ENCODE measurements around the gene NFASC.

NFASC gene

DNA sequence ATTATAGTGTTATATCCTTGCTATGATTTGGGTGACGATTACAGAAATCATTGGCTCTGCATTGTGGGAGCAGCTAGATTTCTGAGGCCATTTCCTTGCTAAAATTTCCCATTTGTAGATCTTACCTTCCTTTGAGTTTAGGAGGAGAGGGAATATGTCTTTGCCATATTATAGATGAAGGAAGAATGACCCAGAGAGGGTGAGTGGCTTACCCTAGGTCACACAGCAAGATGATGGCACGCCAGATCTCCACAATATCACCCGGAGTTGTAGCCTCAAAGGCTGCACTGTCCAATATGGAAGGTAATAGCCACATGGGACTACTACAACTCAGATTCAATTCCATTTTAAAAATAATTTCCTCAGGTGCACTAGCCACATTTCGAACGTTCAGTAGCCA is 182.6 kb downstream of the NFASC start:
- no peaks in the 10 kb centered on the region for H3K4me1 ChIP-seq (ENCODE audit: control insufficient read depth, insufficient read depth, low read length)
- H3K27me3 ChIP-seq (ENCODE audit: control insufficient read depth, insufficient read depth, low read length), result peaks cover 22% of the 10 kb centered on the region; the same call in 1 of the 2 replicates
- H3K27ac ChIP-seq (ENCODE audit: low read depth, low read length), result no peak overlapping the region
- H3K36me3 ChIP-seq (ENCODE audit: control insufficient read depth, insufficient read depth, low read length), result no peaks in the 10 kb centered on the region
- H3K4me3 ChIP-seq (ENCODE audit: low read depth, low read length), result no peak overlapping the region
- no peak overlapping the region for H3K9ac ChIP-seq (ENCODE audit: low read length)
- H3K9me3 ChIP-seq (ENCODE audit: control insufficient read depth, insufficient read depth, low read depth, low read length), result no peaks in the 10 kb centered on the region

DNA sequence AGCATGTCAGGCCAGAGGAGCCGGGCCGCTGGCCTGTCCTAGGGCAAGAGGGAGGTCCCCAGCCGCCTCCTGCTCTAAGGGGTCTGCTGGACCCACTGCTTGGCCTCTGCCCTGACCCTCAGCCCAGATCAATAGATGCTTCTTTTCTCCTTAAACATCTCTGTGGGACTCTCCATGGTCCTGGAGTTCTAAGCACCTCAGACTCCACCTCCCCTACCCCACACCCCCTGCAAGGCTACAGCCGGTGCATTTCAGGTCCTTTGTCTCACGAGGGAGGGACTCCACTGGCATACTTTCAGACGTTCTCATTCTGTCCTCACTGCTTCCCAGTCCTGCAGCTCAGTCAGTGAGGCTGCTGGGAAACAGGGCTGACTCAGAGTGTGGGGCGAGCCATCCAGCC is 183.4 kb downstream of the NFASC start:
- Histone ChIP-seq H3K9ac (ENCODE audit: low read length) (no peak overlapping the region), H3K27me3 (ENCODE audit: control insufficient read depth, insufficient read depth, low read length) (peaks cover 22% of the 10 kb centered on the region; the same call in 1 of the 2 replicates), H3K36me3 (ENCODE audit: control insufficient read depth, insufficient read depth, low read length) (no peaks in the 10 kb centered on the region), H3K9me3 (ENCODE audit: control insufficient read depth, insufficient read depth, low read depth, low read length) (no peaks in the 10 kb centered on the region), H3K27ac (ENCODE audit: low read depth, low read length) (no peak overlapping the region), H3K4me3 (ENCODE audit: low read depth, low read length) (no peak overlapping the region), H3K4me1 (ENCODE audit: control insufficient read depth, insufficient read depth, low read length) (no peaks in the 10 kb centered on the region)

DNA sequence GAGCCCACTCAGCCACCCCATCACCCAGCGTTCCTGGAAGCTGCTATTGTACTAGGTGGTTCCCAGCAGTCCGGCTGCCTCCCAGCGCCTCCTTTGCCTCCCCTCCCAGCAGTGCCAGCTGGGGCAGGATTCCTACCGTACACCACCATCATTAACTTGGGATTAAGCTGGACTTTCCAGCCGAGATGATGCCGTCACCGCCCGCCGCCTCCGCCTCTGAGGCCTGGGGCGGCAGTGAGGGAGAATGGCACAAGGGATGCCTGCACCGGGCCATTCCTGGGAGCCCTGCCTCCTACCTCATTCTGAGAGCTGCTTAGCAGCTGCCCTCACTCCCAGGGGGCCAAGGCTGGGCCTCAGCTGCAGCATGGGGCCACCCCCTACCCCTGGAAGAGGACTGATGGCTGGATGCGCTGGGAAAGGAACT is 185.5 kb downstream of the NFASC start:
- Histone ChIP-seq H3K9me3 (ENCODE audit: control insufficient read depth, insufficient read depth, low read depth, low read length) (no peaks in the 10 kb centered on the region), H3K36me3 (ENCODE audit: control insufficient read depth, insufficient read depth, low read length) (no peaks in the 10 kb centered on the region), H3K4me1 (ENCODE audit: control insufficient read depth, insufficient read depth, low read length) (no peaks in the 10 kb centered on the region), H3K4me3 (ENCODE audit: low read depth, low read length) (no peak overlapping the region), H3K27me3 (ENCODE audit: control insufficient read depth, insufficient read depth, low read length) (peaks cover 18% of the 10 kb centered on the region; the same call in 1 of the 2 replicates), H3K27ac (ENCODE audit: low read depth, low read length) (no peak overlapping the region), H3K9ac (ENCODE audit: low read length) (no peak overlapping the region)

DNA sequence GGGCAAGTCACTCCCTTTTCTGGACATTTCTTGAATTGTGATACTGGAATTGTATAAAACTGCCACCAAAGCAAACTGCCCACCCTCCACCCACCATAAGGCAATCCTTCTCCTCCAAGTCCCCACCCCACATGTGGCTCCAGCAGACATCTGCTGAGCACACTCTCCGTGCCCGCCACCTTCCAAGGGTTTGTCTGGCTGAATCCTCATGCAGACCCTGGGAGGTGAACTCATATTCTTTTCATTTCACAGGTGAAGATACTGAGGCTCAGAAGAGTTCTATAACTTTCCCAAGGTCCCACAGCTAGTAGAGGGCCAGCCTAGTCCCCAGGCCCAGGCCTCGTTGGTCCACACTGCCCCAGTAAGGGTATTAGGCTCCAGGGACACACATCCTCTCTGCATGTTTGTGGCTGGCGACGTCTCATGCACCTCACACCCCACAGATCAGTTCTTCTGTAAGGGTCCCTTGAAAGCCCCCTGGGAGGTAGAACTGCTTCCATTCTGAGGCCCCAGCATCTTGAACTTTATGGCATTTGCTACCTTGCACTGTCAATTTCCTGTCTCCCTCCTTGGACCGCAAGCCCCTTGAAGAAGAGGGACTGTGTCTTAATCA is 186.4 kb downstream of the NFASC start:
- no peak overlapping the region for H3K4me3 ChIP-seq (ENCODE audit: low read depth, low read length)
- H3K27ac ChIP-seq (ENCODE audit: low read depth, low read length), result no peak overlapping the region
- H3K9ac ChIP-seq (ENCODE audit: low read length), result no peak overlapping the region
- H3K4me1 ChIP-seq (ENCODE audit: control insufficient read depth, insufficient read depth, low read length), result peaks cover 4% of the 10 kb centered on the region; the same call in 1 of the 2 replicates
- peaks cover 16% of the 10 kb centered on the region; the same call in 1 of the 2 replicates for H3K27me3 ChIP-seq (ENCODE audit: control insufficient read depth, insufficient read depth, low read length)
- H3K36me3 ChIP-seq (ENCODE audit: control insufficient read depth, insufficient read depth, low read length), result no peaks in the 10 kb centered on the region
- no peaks in the 10 kb centered on the region for H3K9me3 ChIP-seq (ENCODE audit: control insufficient read depth, insufficient read depth, low read depth, low read length)

DNA sequence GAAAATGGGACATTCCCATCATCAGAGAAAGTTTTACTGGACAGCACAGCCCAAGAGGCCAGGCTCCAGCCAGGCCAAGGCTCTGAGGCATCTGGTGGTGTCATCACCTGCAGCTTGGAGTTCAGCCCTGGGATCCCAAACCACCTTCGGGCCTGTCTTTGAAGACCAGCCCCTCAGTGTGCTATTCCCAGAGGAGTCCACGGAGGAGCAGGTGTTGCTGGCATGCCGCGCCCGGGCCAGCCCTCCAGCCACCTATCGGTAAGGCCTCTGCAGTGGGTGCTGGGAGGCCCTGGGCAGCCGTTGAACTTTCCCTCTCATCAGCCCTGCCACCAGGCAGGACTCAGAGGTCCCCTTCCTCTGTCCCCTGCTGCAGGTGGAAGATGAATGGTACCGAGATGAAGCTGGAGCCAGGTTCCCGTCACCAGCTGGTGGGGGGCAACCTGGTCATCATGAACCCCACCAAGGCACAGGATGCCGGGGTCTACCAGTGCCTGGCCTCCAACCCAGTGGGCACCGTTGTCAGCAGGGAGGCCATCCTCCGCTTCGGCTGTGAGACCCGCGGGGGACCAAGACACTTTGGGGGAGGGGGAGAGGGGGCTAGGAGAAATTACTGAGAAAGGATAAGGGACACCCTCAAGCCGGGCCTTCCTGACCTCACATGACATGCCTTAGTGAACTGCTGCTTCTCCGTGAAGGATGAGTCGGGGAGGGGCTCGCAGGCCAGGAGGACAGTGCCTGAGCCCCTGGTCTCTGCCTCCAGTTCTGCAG is 187.3 kb downstream of the NFASC start:
- Histone ChIP-seq H3K36me3 (ENCODE audit: control insufficient read depth, insufficient read depth, low read length) (no peaks in the 10 kb centered on the region), H3K27me3 (ENCODE audit: control insufficient read depth, insufficient read depth, low read length) (peaks cover 16% of the 10 kb centered on the region; the same call in 1 of the 2 replicates), H3K4me3 (ENCODE audit: low read depth, low read length) (no peak overlapping the region), H3K9ac (ENCODE audit: low read length) (no peak overlapping the region), H3K9me3 (ENCODE audit: control insufficient read depth, insufficient read depth, low read depth, low read length) (no peaks in the 10 kb centered on the region), H3K4me1 (ENCODE audit: control insufficient read depth, insufficient read depth, low read length) (peaks cover 4% of the 10 kb centered on the region; the same call in 1 of the 2 replicates), H3K27ac (ENCODE audit: low read depth, low read length) (no peak overlapping the region)

DNA sequence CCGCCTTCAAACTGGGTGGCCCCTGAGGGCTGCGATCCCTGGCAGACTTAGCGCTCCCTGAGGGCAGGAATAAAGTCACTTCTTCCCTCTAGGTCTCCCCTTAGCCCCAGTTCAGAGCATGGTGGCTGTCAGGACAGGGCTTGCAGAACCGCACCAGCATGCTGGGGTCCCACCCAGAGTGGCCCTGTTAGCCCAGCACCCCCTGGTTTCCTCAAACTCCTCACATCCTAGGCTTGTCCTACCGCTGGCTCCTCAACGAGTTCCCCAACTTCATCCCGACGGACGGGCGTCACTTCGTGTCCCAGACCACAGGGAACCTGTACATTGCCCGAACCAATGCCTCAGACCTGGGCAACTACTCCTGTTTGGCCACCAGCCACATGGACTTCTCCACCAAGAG is 188.2 kb downstream of the NFASC start:
- no peaks in the 10 kb centered on the region for H3K9me3 ChIP-seq (ENCODE audit: control insufficient read depth, insufficient read depth, low read depth, low read length)
- no peaks in the 10 kb centered on the region for H3K36me3 ChIP-seq (ENCODE audit: control insufficient read depth, insufficient read depth, low read length)
- H3K27me3 ChIP-seq (ENCODE audit: control insufficient read depth, insufficient read depth, low read length), result peaks cover 16% of the 10 kb centered on the region; the same call in 1 of the 2 replicates
- no peak overlapping the region for H3K27ac ChIP-seq (ENCODE audit: low read depth, low read length)
- H3K9ac ChIP-seq (ENCODE audit: low read length), result no peak overlapping the region
- H3K4me3 ChIP-seq (ENCODE audit: low read depth, low read length), result no peak overlapping the region
- H3K4me1 ChIP-seq (ENCODE audit: control insufficient read depth, insufficient read depth, low read length), result peaks cover 4% of the 10 kb centered on the region; the same call in 1 of the 2 replicates

DNA sequence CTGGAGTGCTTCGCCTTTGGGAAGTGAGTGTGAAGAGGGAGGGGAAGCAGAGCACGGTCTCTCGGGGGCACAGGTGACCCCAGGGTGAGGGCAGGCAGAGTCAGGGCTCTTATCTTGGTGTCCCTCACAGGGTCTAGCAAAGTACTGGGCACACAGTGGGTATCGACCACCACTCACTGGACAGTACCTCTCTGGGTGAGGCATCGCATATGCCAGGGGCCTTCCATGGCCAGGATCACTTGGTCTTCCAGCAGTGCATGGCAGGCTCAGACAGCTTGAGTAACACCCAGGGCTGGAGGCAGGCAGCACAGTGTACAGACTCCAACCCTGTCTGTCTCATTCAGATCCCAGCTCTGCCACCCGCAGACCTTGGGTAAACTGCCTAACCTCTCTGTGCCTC is 189.0 kb downstream of the NFASC start:
- H3K4me1 ChIP-seq (ENCODE audit: control insufficient read depth, insufficient read depth, low read length), result peaks cover 4% of the 10 kb centered on the region; the same call in 1 of the 2 replicates

DNA sequence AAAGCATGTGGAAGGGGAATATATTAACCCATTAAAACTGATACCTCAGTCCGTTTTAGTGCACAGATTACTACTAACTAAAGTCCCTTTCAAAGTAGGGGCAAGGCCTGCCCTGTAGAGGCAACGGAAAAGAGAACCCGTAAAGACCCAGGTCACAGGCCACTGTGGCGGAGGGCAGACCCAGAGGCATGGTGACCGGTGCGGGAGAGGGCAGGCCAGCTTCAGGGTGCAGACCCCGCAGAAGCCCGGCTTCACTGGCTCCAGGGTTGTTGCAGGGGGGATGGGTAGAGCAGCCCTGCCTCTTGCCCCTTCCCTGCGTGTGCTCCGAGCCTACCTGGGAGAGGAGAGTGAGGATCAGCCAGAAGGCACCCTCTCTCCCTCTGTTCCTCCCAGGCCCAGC is 190.1 kb downstream of the NFASC start:
- H3K9me3 ChIP-seq (ENCODE audit: control insufficient read depth, insufficient read depth, low read depth, low read length), result no peaks in the 10 kb centered on the region
- no peak overlapping the region for H3K4me3 ChIP-seq (ENCODE audit: low read depth, low read length)
- peaks cover 8% of the 10 kb centered on the region; the same call in 1 of the 2 replicates for H3K27me3 ChIP-seq (ENCODE audit: control insufficient read depth, insufficient read depth, low read length)
- no peak overlapping the region for H3K9ac ChIP-seq (ENCODE audit: low read length)
- H3K4me1 ChIP-seq (ENCODE audit: control insufficient read depth, insufficient read depth, low read length), result peaks cover 4% of the 10 kb centered on the region; the same call in 1 of the 2 replicates
- H3K36me3 ChIP-seq (ENCODE audit: control insufficient read depth, insufficient read depth, low read length), result no peaks in the 10 kb centered on the region
- H3K27ac ChIP-seq (ENCODE audit: low read depth, low read length), result no peak overlapping the region

More for the DNA sequence above, 189.0 kb downstream of the NFASC start:
- H3K9ac ChIP-seq (ENCODE audit: low read length), result no peak overlapping the region
- H3K27me3 ChIP-seq (ENCODE audit: control insufficient read depth, insufficient read depth, low read length), result peaks cover 14% of the 10 kb centered on the region; the same call in 1 of the 2 replicates
- no peaks in the 10 kb centered on the region for H3K9me3 ChIP-seq (ENCODE audit: control insufficient read depth, insufficient read depth, low read depth, low read length)
- H3K27ac ChIP-seq (ENCODE audit: low read depth, low read length), result no peak overlapping the region
- H3K36me3 ChIP-seq (ENCODE audit: control insufficient read depth, insufficient read depth, low read length), result no peaks in the 10 kb centered on the region
- no peak overlapping the region for H3K4me3 ChIP-seq (ENCODE audit: low read depth, low read length)

DNA sequence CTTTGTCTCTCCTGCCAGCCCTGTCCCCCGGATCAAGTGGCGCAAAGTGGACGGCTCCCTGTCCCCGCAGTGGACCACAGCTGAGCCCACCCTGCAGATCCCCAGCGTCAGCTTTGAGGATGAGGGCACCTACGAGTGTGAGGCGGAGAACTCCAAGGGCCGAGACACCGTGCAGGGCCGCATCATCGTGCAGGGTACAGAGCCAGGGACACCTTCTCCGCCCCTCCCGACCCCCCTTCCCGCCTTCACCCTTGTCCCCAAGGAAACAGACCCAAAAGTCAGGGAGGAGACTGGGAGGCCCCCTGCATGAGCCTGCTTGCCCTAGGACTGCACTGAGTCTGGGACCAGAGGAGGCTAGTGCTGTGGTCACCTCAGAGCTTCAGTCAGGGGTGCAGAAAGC is 190.6 kb downstream of the NFASC start:
- no peaks in the 10 kb centered on the region for H3K36me3 ChIP-seq (ENCODE audit: control insufficient read depth, insufficient read depth, low read length)
- peaks cover 4% of the 10 kb centered on the region; the same call in 1 of the 2 replicates for H3K4me1 ChIP-seq (ENCODE audit: control insufficient read depth, insufficient read depth, low read length)
- no peak overlapping the region for H3K27ac ChIP-seq (ENCODE audit: low read depth, low read length)
- H3K4me3 ChIP-seq (ENCODE audit: low read depth, low read length), result no peak overlapping the region
- H3K9me3 ChIP-seq (ENCODE audit: control insufficient read depth, insufficient read depth, low read depth, low read length), result no peaks in the 10 kb centered on the region
- H3K9ac ChIP-seq (ENCODE audit: low read length), result no peak overlapping the region
- H3K27me3 ChIP-seq (ENCODE audit: control insufficient read depth, insufficient read depth, low read length), result peaks cover 8% of the 10 kb centered on the region; the same call in 1 of the 2 replicates

DNA sequence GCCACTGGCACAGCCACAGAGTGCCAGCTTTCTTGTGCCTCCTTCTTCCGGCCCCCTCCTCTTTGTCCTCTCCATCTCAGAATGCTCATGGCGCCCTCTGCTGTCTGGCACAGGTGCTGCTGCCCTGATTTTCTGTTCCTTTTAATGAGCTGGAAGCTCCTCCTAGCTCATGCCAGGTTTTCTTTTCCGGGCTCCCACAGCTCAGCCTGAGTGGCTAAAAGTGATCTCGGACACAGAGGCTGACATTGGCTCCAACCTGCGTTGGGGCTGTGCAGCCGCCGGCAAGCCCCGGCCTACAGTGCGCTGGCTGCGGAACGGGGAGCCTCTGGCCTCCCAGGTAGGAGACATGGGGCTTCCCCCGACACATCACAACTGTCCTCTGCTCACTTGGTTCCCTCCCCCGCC is 191.0 kb downstream of the NFASC start:
- H3K4me1 ChIP-seq (ENCODE audit: control insufficient read depth, insufficient read depth, low read length), result peaks cover 4% of the 10 kb centered on the region; the same call in 1 of the 2 replicates
- no peak overlapping the region for H3K27ac ChIP-seq (ENCODE audit: low read depth, low read length)
- H3K36me3 ChIP-seq (ENCODE audit: control insufficient read depth, insufficient read depth, low read length), result no peaks in the 10 kb centered on the region
- no peak overlapping the region for H3K9ac ChIP-seq (ENCODE audit: low read length)
- H3K27me3 ChIP-seq (ENCODE audit: control insufficient read depth, insufficient read depth, low read length), result peaks cover 5% of the 10 kb centered on the region; the same call in 1 of the 2 replicates
- no peak overlapping the region for H3K4me3 ChIP-seq (ENCODE audit: low read depth, low read length)
- H3K9me3 ChIP-seq (ENCODE audit: control insufficient read depth, insufficient read depth, low read depth, low read length), result no peaks in the 10 kb centered on the region

DNA sequence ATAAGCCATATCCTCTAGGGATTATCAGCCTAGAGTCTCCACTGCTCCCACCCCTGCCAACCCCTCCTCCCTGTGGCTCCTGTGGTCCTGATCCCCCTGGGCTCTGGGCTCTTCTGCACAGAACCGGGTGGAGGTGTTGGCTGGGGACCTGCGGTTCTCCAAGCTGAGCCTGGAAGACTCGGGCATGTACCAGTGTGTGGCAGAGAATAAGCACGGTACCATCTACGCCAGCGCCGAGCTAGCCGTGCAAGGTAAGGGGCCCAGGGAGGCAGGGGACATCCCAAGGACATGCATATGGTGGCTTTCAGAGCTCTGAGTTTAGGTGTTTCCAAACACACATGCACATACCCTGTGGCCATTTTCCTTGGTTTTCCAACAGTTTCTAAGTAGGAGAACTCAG is 191.7 kb downstream of the NFASC start:
- peaks cover 4% of the 10 kb centered on the region; the same call in 1 of the 2 replicates for H3K4me1 ChIP-seq (ENCODE audit: control insufficient read depth, insufficient read depth, low read length)
- no peak overlapping the region for H3K9ac ChIP-seq (ENCODE audit: low read length)
- H3K36me3 ChIP-seq (ENCODE audit: control insufficient read depth, insufficient read depth, low read length), result no peaks in the 10 kb centered on the region
- H3K4me3 ChIP-seq (ENCODE audit: low read depth, low read length), result no peak overlapping the region
- H3K9me3 ChIP-seq (ENCODE audit: control insufficient read depth, insufficient read depth, low read depth, low read length), result no peaks in the 10 kb centered on the region
- H3K27ac ChIP-seq (ENCODE audit: low read depth, low read length), result no peak overlapping the region
- H3K27me3 ChIP-seq (ENCODE audit: control insufficient read depth, insufficient read depth, low read length), result peaks cover 3% of the 10 kb centered on the region; the same call in 1 of the 2 replicates

Measured in HUES6 (cell line).